ENCODE results near the gene GUCA1C. TPM values are rescaled to one million over a fixed set of nuclear protein-coding genes. Genes with fewer than 3 reads are reported as not detected.

Gene GUCA1C
- total and polyA plus RNA-seq, 2 donors (not counting 3 experiments of a cell fraction or from before 2014, with no cell fraction given) = not detected

DNA sequence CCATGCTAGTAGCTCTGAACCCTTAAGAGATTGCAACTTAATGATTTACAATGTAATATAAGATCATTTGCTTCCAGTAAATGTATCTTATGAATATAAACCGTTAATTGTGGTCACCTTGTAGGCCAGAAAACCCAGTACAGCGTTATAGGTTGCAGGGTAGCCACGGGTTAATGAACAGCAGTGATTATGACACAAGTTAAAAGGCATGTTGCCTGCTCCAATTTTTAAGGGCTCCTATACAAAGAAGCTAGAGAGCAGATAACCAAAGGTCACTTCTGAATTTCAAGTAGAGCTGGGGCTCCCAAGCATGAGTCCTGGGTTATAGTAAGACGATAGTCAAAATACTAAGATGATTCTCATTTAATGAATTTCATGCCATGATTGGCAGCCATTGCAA lies 13.5 kb downstream of the GUCA1C start:
- DNase-seq (ENCODE audit: low read depth, low spot score) (no peak), FAIRE-seq (no peak)
- Histone ChIP-seq H3K79me2 (ENCODE audit: control insufficient read depth, insufficient read depth, low read length) (no peaks in the 10 kb centered on the region), H3K9ac (replicated peaks; ENCODE audit: extremely low read depth, insufficient read depth, low read length) (no peak overlapping the region), H3K27me3 (ENCODE audit: control insufficient read depth in 2 of 2, insufficient read depth in 2 of 2, low read length in 2 of 2) (no peaks in the 10 kb centered on the region), H3K9me3 (replicated peaks; ENCODE audit: control insufficient read depth, insufficient read depth, low read length) (no peaks in the 10 kb centered on the region), H4K20me1 (replicated peaks; ENCODE audit: control insufficient read depth, extremely low read depth, insufficient read depth, low read length) (no peaks in the 10 kb centered on the region), H3K4me1 (ENCODE audit: control insufficient read depth, extremely low read depth, insufficient read depth, low read length) (no peaks in the 10 kb centered on the region), H3K9me1 (replicated peaks; ENCODE audit: control insufficient read depth, extremely low read depth, insufficient read depth, low read length) (no peaks in the 10 kb centered on the region), H3K4me2 (ENCODE audit: insufficient read depth, low read length) (no peak overlapping the region), H3K36me3 (ENCODE audit: control insufficient read depth in 2 of 2, extremely low read depth in 1 of 2, insufficient read depth in 2 of 2, low read length in 2 of 2) (no peaks in the 10 kb centered on the region), H3K4me3 (replicated peaks in 1 of 3; ENCODE audit: insufficient read depth in 1 of 3, low read depth in 1 of 3, low read length in 3 of 3) (no peak overlapping the region), H3K27ac (ENCODE audit: insufficient read depth, low read depth, low read length) (no peak overlapping the region), H2AFZ (ENCODE audit: low read depth, low read length) (no peak overlapping the region)
- POLR2A ChIA-PET = no interaction called here
- no peak for TF ChIP-seq GATA2 (IDR thresholded peaks at IDR 0.05; ENCODE audit: insufficient read depth, insufficient read length, low read depth, low read length)
- no peak for TF ChIP-seq POLR2AphosphoS5 (IDR thresholded peaks at IDR 0.05; ENCODE audit: insufficient read depth, low read depth, low read length)
- CTCF ChIA-PET = interaction anchor here (1.5 kb wide), 1 partner anchor 12 kb away, joined by 3 read pairs; no protein-coding TSS in a partner anchor
- no TSS peak for BruUV-seq (replicated peaks)
- intact Hi-C loops (cut with micrococcal nuclease) = no loop called here
- dilution Hi-C loops (cut with MboI; ENCODE audit: extremely low pct_ligation_motif_present, low sequenced_read_pairs) = no loop called here

DNA sequence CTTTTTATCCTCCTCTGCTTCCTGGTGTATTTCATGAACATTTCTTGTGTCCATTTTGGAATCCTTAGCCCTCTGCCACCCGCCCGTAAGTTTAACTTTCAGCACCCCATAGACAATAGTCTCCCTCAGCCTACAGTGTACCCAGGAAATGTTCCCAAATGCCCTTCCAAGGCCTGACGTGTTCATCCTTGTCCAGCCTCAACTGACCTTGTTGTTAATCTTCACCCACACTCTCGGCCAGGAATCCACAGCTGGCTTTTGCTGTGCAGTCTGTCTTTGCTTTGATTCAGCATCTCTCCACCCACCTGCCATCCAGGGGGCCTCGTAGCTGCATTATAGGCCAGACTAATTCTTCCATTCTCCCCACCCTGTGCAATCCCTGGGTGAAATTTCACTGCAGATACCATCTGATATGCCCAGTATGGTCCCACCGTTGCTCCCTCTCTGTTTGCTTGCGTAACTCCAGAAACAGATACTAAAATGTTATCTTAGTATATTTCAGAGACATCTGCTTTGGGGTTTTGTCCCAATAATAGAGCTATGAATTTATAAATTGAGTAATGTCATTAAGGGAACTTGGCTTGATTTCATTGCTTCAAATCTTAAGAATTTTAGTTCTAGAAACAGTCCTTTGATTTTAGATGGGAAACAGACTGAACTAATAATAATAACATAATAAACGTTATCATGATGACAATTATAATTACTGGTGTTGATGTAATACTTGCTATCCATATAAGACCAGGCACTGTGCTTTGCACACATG lies 16.6 kb downstream of the GUCA1C start:
- intact Hi-C loops (cut with micrococcal nuclease) (no loop called here), dilution Hi-C loops (cut with MboI; ENCODE audit: extremely low pct_ligation_motif_present, low sequenced_read_pairs) (no loop called here)
- FAIRE-seq (no peak), DNase-seq (ENCODE audit: low read depth, low spot score) (no peak)
- CTCF ChIA-PET = no interaction called here
- no TSS peak for BruUV-seq (replicated peaks)
- TF ChIP-seq FOS (IDR thresholded peaks at IDR 0.05; ENCODE audit: borderline replicate concordance, insufficient read depth, low read length) (no peak), MYC (IDR thresholded peaks at IDR 0.05; ENCODE audit: low read depth, low read length) (no peak), CTCF (IDR thresholded peaks at IDR 0.05; ENCODE audit: extremely low read depth in 1 of 2, insufficient read depth in 1 of 2, low read depth in 1 of 2, low read length in 2 of 2) (no peak), POLR2AphosphoS5 (IDR thresholded peaks at IDR 0.05; ENCODE audit: insufficient read depth, low read depth, low read length) (no peak), EZH2 (IDR thresholded peaks at IDR 0.05; ENCODE audit: borderline replicate concordance, low read depth, low read length, severe bottlenecking) (no peak), POLR2A (IDR thresholded peaks at IDR 0.05; ENCODE audit: low read depth, low read length) (no peak)
- TF ChIP-seq, protein P1, sequence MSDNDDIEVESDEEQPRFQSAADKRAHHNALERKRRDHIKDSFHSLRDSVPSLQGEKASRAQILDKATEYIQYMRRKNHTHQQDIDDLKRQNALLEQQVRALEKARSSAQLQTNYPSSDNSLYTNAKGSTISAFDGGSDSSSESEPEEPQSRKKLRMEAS (IDR thresholded peaks at IDR 0.05; ENCODE audit: insufficient read depth, insufficient read length) = no peak
- Histone ChIP-seq H3K4me1 (ENCODE audit: control insufficient read depth, extremely low read depth, insufficient read depth, low read length) (no peaks in the 10 kb centered on the region), H3K27ac (ENCODE audit: insufficient read depth, low read depth, low read length) (no peak overlapping the region), H3K9ac (replicated peaks; ENCODE audit: extremely low read depth, insufficient read depth, low read length) (no peak overlapping the region), H3K4me3 (replicated peaks in 1 of 3; ENCODE audit: insufficient read depth in 1 of 3, low read depth in 1 of 3, low read length in 3 of 3) (no peak overlapping the region), H4K20me1 (replicated peaks; ENCODE audit: control insufficient read depth, extremely low read depth, insufficient read depth, low read length) (no peaks in the 10 kb centered on the region), H3K9me3 (replicated peaks; ENCODE audit: control insufficient read depth, insufficient read depth, low read length) (no peaks in the 10 kb centered on the region), H2AFZ (ENCODE audit: low read depth, low read length) (no peak overlapping the region), H3K4me2 (ENCODE audit: insufficient read depth, low read length) (no peak overlapping the region), H3K27me3 (ENCODE audit: control insufficient read depth in 2 of 2, insufficient read depth in 2 of 2, low read length in 2 of 2) (no peaks in the 10 kb centered on the region), H3K9me1 (replicated peaks; ENCODE audit: control insufficient read depth, extremely low read depth, insufficient read depth, low read length) (no peaks in the 10 kb centered on the region), H3K79me2 (ENCODE audit: control insufficient read depth, insufficient read depth, low read length) (no peaks in the 10 kb centered on the region), H3K36me3 (ENCODE audit: control insufficient read depth in 2 of 2, extremely low read depth in 1 of 2, insufficient read depth in 2 of 2, low read length in 2 of 2) (no peaks in the 10 kb centered on the region)
- POLR2A ChIA-PET = no interaction called here
